Neural progenitor cell (in vitro differentiated cells): ENCODE data around the gene PLCL1. TPM values are rescaled to one million over a fixed set of nuclear protein-coding genes. Genes with fewer than 3 reads are reported as not detected.

Experiments used
- DNase-seq: peaks from one replicate; pipeline ENCODE4 v3.0.0-alpha.2; 2016; ENCODE audit warnings: low spot score
- H2AFZ ChIP-seq: fragments of 200-600 bp; sonication (generic); replicated peaks from 2 replicates; pipeline ENCODE4 v1.6.1; 2016; ENCODE audit warnings: antibody characterized with exemption
- H3F3A ChIP-seq: fragments of 200-600 bp; sonication (generic); 2 replicates; pipeline ENCODE4 v1.6.1; 2016; ENCODE audit warnings: antibody characterized with exemption, low read depth
- H3K27ac ChIP-seq: fragments of 200-600 bp; sonication (generic); 2 replicates; pipeline ENCODE4 v1.5.1; 2016; ENCODE audit warnings: mild to moderate bottlenecking
- H3K27me3 ChIP-seq: fragments of 200-600 bp; sonication (generic); 2 replicates; pipeline ENCODE4 v1.6.1; 2016; ENCODE audit warnings: mild to moderate bottlenecking, moderate library complexity
- H3K36me3 ChIP-seq: fragments of 200-600 bp; sonication (generic); 2 replicates; pipeline ENCODE4 v1.5.1; 2016
- H3K4me1 ChIP-seq: fragments of 200-600 bp; sonication (generic); 2 replicates; pipeline ENCODE4 v1.6.1; 2016; ENCODE audit warnings: mixed run types
- H3K4me2 ChIP-seq: fragments of 200-600 bp; sonication (generic); 2 replicates; pipeline ENCODE4 v1.6.1; 2016
- H3K4me3 ChIP-seq: fragments of 200-600 bp; sonication (generic); 2 replicates; pipeline ENCODE4 v1.5.1; 2016
- H3K79me2 ChIP-seq: fragments of 200-600 bp; sonication (generic); 2 replicates; pipeline ENCODE4 v1.6.1; 2016; ENCODE audit warnings: low read depth
- H3K9ac ChIP-seq: fragments of 200-600 bp; sonication (generic); 2 replicates; pipeline ENCODE4 v1.6.1; 2016
- H3K9me3 ChIP-seq: fragments of 200-600 bp; sonication (generic); 2 replicates; pipeline ENCODE4 v1.5.1; 2016; ENCODE audit warnings: low read depth
- H4K20me1 ChIP-seq: fragments of 200-600 bp; sonication (generic); 2 replicates; pipeline ENCODE4 v1.6.1; 2016; ENCODE audit warnings: low read depth
- H3K27ac Mint-ChIP-seq: 3 replicates; pipeline ENCODE4 v1.8.0; 2021; ENCODE audit warnings: mixed read lengths
- H3K27me3 Mint-ChIP-seq: 2 replicates; pipeline ENCODE4 v1.8.0; 2022; ENCODE audit warnings: low read depth, mild to moderate bottlenecking, inconsistent platforms, moderate library complexity, mixed read lengths; ENCODE audit not compliant: insufficient read depth
- H3K36me3 Mint-ChIP-seq: 3 replicates; pipeline ENCODE4 v1.8.0; 2021; ENCODE audit warnings: mixed read lengths
- H3K4me1 Mint-ChIP-seq: 3 replicates; pipeline ENCODE4 v1.8.0; 2021; ENCODE audit warnings: mixed read lengths
- H3K4me3 Mint-ChIP-seq: 3 replicates; pipeline ENCODE4 v1.8.0; 2021; ENCODE audit warnings: mild to moderate bottlenecking, moderate library complexity, mixed read lengths
- H3K9me3 Mint-ChIP-seq: 3 replicates; pipeline ENCODE4 v1.8.0; 2020; ENCODE audit warnings: mixed read lengths
- EZH2 ChIP-seq: fragments of 200-600 bp; sonication (generic); IDR thresholded peaks from 2 replicates; pipeline ENCODE4 v1.6.1; 2017; ENCODE audit warnings: antibody characterized with exemption, mild to moderate bottlenecking, moderate library complexity
- EZH2phosphoT487 ChIP-seq: fragments of 200-600 bp; sonication (generic); IDR thresholded peaks from 2 replicates; pipeline ENCODE4 v1.6.1; 2017; ENCODE audit warnings: antibody characterized with exemption
- total RNA-seq: library from RNA; depleted of rRNA; stranded (reverse); fragments of >200 nt; gene quantifications from 2 replicates; pipeline ENCODE4 v1.2.3, GENCODE V29; 2015; ENCODE audit warnings: low replicate concordance
- TF ChIP-seq, protein P1 (sequence below): fragments of 200-600 bp; sonication (generic); IDR thresholded peaks from 2 replicates; pipeline ENCODE4 v1.5.1; 2017; ENCODE audit warnings: antibody characterized with exemption, mild to moderate bottlenecking

Gene PLCL1
- total RNA-seq, 1 donor from 2014 or later = 0.41 TPM

DNA sequence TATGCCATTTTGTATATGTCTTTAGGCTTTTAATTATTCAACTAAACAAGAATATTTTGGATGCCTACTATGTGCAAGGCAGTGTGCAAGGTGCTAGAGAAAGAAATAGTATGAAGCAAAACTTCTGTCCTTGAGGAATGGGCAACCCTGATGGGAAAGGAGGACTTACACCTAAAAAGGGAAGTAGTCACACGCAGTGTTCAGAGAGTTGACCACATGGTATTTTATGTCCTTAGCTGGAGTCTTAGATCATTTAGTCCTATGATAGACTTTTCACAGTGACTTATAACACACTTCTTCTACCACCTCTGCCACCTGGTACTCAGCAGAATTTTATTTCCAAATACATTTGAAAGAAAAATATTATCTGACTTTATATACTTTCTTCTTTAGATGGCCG, 291.6 kb downstream of the PLCL1 start:
- no peak overlapping the region for H3K4me3 ChIP-seq
- Mint-ChIP-seq H3K36me3 (no peaks in the 10 kb centered on the region), H3K4me1 (no peaks in the 10 kb centered on the region), H3K27me3 (peaks cover 2% of the 10 kb centered on the region), H3K27ac (no peak overlapping the region), H3K9me3 (no peaks in the 10 kb centered on the region), H3K4me3 (no peak overlapping the region)
- H2AFZ ChIP-seq = no peak overlapping the region
- no peaks in the 10 kb centered on the region for H4K20me1 ChIP-seq
- no peaks in the 10 kb centered on the region for H3F3A ChIP-seq
- H3K4me2 ChIP-seq = no peak overlapping the region
- H3K27me3 ChIP-seq = no peaks in the 10 kb centered on the region
- H3K79me2 ChIP-seq = no peaks in the 10 kb centered on the region
- no peaks in the 10 kb centered on the region for H3K9me3 ChIP-seq
- H3K27ac ChIP-seq = no peak overlapping the region
- no peaks in the 10 kb centered on the region for H3K36me3 ChIP-seq
- no peaks in the 10 kb centered on the region for H3K4me1 ChIP-seq
- no peak overlapping the region for H3K9ac ChIP-seq
- no peak for TF ChIP-seq EZH2
- TF ChIP-seq, protein P1, sequence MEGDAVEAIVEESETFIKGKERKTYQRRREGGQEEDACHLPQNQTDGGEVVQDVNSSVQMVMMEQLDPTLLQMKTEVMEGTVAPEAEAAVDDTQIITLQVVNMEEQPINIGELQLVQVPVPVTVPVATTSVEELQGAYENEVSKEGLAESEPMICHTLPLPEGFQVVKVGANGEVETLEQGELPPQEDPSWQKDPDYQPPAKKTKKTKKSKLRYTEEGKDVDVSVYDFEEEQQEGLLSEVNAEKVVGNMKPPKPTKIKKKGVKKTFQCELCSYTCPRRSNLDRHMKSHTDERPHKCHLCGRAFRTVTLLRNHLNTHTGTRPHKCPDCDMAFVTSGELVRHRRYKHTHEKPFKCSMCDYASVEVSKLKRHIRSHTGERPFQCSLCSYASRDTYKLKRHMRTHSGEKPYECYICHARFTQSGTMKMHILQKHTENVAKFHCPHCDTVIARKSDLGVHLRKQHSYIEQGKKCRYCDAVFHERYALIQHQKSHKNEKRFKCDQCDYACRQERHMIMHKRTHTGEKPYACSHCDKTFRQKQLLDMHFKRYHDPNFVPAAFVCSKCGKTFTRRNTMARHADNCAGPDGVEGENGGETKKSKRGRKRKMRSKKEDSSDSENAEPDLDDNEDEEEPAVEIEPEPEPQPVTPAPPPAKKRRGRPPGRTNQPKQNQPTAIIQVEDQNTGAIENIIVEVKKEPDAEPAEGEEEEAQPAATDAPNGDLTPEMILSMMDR = no peak
- no peak for TF ChIP-seq EZH2phosphoT487
- no peak for DNase-seq

DNA sequence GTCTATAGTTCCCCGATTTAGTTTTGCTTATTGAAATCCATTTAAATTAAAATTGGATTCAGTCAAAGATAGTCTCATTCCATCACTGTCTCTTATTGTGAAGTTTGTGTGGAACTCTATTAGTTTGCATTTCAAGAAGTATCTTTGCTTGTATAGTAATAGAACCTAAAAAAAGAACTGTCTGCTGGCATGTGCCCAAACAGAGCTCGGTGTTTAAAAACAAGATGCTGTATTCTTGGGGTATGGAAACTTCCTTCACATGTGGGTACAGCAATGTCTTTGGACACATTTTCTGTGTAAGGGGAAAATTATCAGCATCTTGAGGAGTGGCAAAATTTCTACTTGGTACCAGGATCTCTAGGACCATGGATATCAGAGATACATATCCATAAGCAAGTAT, 292.6 kb downstream of the PLCL1 start:
- Histone ChIP-seq H3K27ac (no peak overlapping the region), H4K20me1 (no peaks in the 10 kb centered on the region), H3K27me3 (no peaks in the 10 kb centered on the region), H3K4me2 (no peak overlapping the region), H3K79me2 (no peaks in the 10 kb centered on the region), H3K4me1 (no peaks in the 10 kb centered on the region), H3K9ac (no peak overlapping the region), H3K9me3 (no peaks in the 10 kb centered on the region), H3K36me3 (no peaks in the 10 kb centered on the region), H2AFZ (no peak overlapping the region), H3K4me3 (no peak overlapping the region), H3F3A (no peaks in the 10 kb centered on the region)
- Mint-ChIP-seq H3K9me3 (no peaks in the 10 kb centered on the region), H3K27ac (no peak overlapping the region), H3K4me1 (no peaks in the 10 kb centered on the region), H3K4me3 (no peak overlapping the region), H3K36me3 (no peaks in the 10 kb centered on the region), H3K27me3 (no peaks in the 10 kb centered on the region)
- TF ChIP-seq, protein P1 = no peak
- TF ChIP-seq EZH2 (no peak), EZH2phosphoT487 (no peak)
- no peak for DNase-seq

DNA sequence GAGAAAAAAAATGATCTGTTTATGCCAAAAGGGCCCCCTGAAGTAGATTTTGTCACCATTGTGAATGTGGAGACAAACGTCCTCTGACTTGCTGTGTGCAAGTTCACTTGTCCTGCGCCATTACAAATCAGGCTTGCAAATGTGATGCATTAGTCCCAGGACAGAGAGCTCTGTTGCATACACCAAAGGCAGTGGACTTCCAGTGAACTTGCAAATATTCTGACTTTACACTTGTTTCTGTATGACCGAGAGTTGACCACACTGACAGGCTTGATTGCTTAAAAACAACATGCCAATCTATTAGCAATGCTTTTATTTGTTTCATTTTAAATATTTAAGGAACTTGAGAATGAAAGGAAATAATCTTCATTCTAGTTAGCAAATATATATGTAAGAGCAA, 293.2 kb downstream of the PLCL1 start:
- Histone ChIP-seq H3K9me3 (no peaks in the 10 kb centered on the region), H3K4me1 (no peaks in the 10 kb centered on the region), H3K79me2 (no peaks in the 10 kb centered on the region), H3K4me3 (no peak overlapping the region), H2AFZ (no peak overlapping the region), H3K9ac (no peak overlapping the region), H3K36me3 (no peaks in the 10 kb centered on the region), H3F3A (no peaks in the 10 kb centered on the region), H3K4me2 (no peak overlapping the region), H3K27ac (no peak overlapping the region), H4K20me1 (no peaks in the 10 kb centered on the region), H3K27me3 (no peaks in the 10 kb centered on the region)
- no peak for DNase-seq
- Mint-ChIP-seq H3K4me1 (no peaks in the 10 kb centered on the region), H3K27me3 (no peaks in the 10 kb centered on the region), H3K9me3 (no peaks in the 10 kb centered on the region), H3K36me3 (no peaks in the 10 kb centered on the region), H3K27ac (no peak overlapping the region), H3K4me3 (no peak overlapping the region)
- TF ChIP-seq EZH2phosphoT487 (no peak), EZH2 (no peak)
- TF ChIP-seq, protein P1 = no peak
